ENCODE measurements around the gene COL15A1. TPM values are rescaled to one million over a fixed set of nuclear protein-coding genes. Genes with fewer than 3 reads are reported as not detected.
"Not testable (repeated sequence)": the region's sequence is repeated elsewhere in the genome, so short reads cannot be mapped to it uniquely, and the experiment has no call there.

Gene COL15A1
- total RNA-seq, 6 experiments from 2014 or later = 0.20 to 0.50 (median 0.32) TPM

DNA sequence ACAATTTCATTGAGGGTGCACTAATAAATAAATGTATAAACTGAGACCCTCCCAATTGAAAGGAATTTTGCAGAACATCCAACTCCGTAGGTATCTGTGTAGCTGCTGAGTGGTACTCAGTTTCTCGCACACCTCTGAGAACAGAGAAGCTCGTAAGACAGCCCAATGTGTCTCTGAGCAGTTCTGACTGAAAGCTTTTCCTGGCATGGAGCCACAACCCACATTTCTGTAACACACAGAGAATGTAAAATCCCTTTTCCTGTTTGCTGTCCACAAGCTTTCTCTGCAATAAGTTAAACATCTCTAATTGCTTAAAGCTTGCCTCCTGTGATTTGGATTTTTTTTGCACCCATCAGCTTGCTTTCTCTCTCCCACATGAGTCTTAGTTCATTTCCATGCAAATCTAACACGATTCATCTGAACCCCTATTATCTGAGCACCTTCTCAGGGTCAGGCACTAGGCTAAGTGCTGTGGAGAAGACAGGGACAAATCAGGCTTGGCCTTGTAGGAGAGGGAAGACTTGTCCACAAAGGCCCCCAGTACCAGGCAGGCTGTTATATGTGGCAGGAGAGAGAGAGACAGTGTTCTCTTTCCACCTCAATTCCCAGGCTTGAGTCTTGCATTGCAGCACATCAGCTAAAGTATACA lies 44.2 kb upstream of the COL15A1 start:
- Mint-ChIP-seq H3K4me3 (no peak overlapping the region), H3K9me3 (peaks cover 14% of the 10 kb centered on the region), H3K4me1 (ENCODE audit: low read depth) (peaks cover 16% of the 10 kb centered on the region), H3K36me3 (ENCODE audit: low read depth) (peaks cover 9% of the 10 kb centered on the region; the same call in 1 of the 2 replicates), H3K27me3 (ENCODE audit: insufficient read depth) (peaks cover 18% of the 10 kb centered on the region), H3K27ac (no peak overlapping the region; the same call in 1 of the 2 replicates)
- TF ChIP-seq, protein P1, sequence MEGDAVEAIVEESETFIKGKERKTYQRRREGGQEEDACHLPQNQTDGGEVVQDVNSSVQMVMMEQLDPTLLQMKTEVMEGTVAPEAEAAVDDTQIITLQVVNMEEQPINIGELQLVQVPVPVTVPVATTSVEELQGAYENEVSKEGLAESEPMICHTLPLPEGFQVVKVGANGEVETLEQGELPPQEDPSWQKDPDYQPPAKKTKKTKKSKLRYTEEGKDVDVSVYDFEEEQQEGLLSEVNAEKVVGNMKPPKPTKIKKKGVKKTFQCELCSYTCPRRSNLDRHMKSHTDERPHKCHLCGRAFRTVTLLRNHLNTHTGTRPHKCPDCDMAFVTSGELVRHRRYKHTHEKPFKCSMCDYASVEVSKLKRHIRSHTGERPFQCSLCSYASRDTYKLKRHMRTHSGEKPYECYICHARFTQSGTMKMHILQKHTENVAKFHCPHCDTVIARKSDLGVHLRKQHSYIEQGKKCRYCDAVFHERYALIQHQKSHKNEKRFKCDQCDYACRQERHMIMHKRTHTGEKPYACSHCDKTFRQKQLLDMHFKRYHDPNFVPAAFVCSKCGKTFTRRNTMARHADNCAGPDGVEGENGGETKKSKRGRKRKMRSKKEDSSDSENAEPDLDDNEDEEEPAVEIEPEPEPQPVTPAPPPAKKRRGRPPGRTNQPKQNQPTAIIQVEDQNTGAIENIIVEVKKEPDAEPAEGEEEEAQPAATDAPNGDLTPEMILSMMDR (IDR thresholded peaks at IDR 0.05) = no peak
- peak; percentile 68 for DNase-seq

DNA sequence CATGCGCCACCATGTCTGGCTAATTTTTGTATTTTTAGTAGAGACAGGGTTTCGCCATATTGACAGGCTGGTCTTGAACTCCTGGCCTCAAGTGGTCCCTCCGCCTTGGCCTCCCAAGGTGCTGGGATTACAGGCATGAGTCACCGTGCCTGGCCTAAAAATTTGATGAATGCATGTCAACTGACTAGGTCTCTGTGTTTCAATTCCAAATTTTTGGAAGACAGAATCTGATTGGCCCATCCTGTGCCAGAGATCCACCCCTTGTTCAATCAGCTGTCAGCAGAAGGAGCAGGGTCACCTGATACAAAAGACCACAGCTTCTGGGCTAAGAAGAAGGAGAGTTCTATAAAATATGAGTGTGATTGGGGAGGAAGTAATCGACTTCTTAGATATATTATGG lies 43.5 kb upstream of the COL15A1 start:
- H3K36me3 Mint-ChIP-seq (ENCODE audit: low read depth) = peaks cover 9% of the 10 kb centered on the region; the same call in 1 of the 2 replicates
- TF ChIP-seq, protein P1 (IDR thresholded peaks at IDR 0.05) = no peak
- H3K4me3 Mint-ChIP-seq = no peak overlapping the region
- H3K27ac Mint-ChIP-seq = no peak overlapping the region
- H3K9me3 Mint-ChIP-seq = peaks cover 14% of the 10 kb centered on the region
- peaks cover 19% of the 10 kb centered on the region for H3K27me3 Mint-ChIP-seq (ENCODE audit: insufficient read depth)
- H3K4me1 Mint-ChIP-seq (ENCODE audit: low read depth) = peaks cover 16% of the 10 kb centered on the region
- DNase-seq = no peak

DNA sequence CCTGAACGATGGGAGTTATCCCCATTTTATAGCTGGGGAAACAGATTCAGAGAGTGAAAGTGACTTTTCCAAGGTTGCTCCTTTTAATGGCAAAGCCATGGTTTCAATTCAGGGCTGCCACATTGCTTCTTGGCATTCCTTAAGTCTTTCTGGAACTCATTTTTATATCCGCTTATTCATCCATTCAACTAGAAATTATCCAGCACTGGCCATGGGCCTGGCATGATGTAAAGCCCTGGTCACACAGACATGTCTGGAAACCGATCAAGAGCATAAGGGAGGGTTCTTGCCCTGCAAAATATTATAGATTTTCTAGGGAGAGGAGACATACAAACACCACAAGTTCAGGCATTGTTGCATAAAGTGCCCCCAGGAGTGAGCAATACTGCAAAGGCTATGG lies 43.0 kb upstream of the COL15A1 start:
- H3K4me3 Mint-ChIP-seq = no peak overlapping the region
- peaks cover 9% of the 10 kb centered on the region; the same call in 1 of the 2 replicates for H3K36me3 Mint-ChIP-seq (ENCODE audit: low read depth)
- peaks cover 16% of the 10 kb centered on the region for H3K4me1 Mint-ChIP-seq (ENCODE audit: low read depth)
- no peak for DNase-seq
- TF ChIP-seq, protein P1 (IDR thresholded peaks at IDR 0.05) = no peak
- H3K9me3 Mint-ChIP-seq = peaks cover 14% of the 10 kb centered on the region
- no peak overlapping the region for H3K27ac Mint-ChIP-seq
- H3K27me3 Mint-ChIP-seq (ENCODE audit: insufficient read depth) = peaks cover 16% of the 10 kb centered on the region

DNA sequence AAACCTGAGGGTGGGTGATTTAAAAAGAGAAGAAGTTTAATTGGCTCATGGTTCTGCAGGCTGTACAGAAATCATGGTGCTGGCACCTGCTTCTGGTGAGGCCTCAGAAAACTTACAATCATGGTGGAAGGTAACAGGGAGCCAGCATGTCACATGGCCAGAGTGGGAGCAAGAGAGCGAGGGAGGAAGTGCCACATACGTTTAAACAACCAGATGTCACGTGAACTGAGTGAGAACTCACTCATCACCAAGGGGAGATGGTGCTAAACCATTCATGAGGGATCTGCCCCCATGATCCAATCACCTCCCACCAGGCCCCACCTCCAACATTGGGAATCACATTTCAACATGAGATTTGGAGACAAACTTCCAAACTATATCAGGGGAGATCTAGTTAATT lies 41.9 kb upstream of the COL15A1 start:
- H3K9me3 Mint-ChIP-seq; H3K36me3 Mint-ChIP-seq (ENCODE audit: low read depth); DNase-seq; H3K27ac Mint-ChIP-seq; H3K4me3 Mint-ChIP-seq: not testable (repeated sequence)
- Mint-ChIP-seq H3K27me3 (ENCODE audit: insufficient read depth) (peaks cover 16% of the 10 kb centered on the region), H3K4me1 (ENCODE audit: low read depth) (peaks cover 23% of the 10 kb centered on the region)

DNA sequence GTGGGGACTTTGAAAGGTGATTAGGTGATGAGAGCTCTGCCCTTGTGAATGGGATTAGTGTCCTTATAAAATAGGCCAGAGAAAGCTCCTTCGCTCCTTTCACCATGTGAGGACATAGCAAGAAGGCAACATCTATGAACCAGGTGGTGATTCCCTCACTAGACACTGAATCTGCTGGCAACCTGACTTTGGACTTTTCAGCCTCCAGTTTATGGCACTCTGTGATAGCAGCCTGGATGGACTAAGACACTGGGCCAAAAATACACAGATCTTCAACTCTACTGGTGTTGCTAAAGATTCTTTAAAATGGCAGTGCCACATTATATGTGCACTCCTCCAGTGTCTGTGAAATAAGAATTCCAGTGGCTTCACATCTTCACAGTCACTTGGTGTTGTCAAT lies 41.2 kb upstream of the COL15A1 start:
- Mint-ChIP-seq H3K27ac (no peak overlapping the region), H3K4me3 (no peak overlapping the region), H3K36me3 (ENCODE audit: low read depth) (no peaks in the 10 kb centered on the region), H3K9me3 (no peaks in the 10 kb centered on the region), H3K4me1 (ENCODE audit: low read depth) (peaks cover 28% of the 10 kb centered on the region), H3K27me3 (ENCODE audit: insufficient read depth) (peaks cover 17% of the 10 kb centered on the region)
- DNase-seq = no peak
- TF ChIP-seq, protein P1 (IDR thresholded peaks at IDR 0.05) = no peak

DNA sequence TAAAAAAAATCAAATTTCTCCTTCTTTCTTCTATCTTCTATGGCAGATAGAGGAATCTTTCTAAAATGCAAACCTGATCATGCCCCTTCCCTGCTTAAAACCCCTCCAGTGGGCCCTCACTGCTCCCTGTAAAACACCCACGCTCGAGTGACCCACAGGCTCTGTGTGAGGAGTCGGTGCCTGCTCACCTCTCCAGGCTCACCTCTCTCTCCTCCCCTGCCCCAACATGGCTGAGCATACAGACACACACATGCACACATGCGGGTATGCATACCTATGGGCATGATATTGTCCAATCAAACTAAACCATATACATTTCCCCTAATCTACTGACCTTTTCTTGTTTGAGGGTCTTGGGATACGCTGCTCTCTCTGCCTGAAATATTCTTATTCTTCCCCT lies 40.8 kb upstream of the COL15A1 start:
- TF ChIP-seq, protein P1 (IDR thresholded peaks at IDR 0.05) = no peak
- Mint-ChIP-seq H3K4me3 (no peak overlapping the region), H3K27me3 (ENCODE audit: insufficient read depth) (peaks cover 17% of the 10 kb centered on the region), H3K9me3 (no peaks in the 10 kb centered on the region), H3K27ac (no peak overlapping the region), H3K4me1 (ENCODE audit: low read depth) (peaks cover 28% of the 10 kb centered on the region), H3K36me3 (ENCODE audit: low read depth) (no peaks in the 10 kb centered on the region)
- DNase-seq = no peak
